HepG2 (cell line): ENCODE results near the gene ARHGAP26. TPM values are rescaled to one million over a fixed set of nuclear protein-coding genes. Genes with fewer than 3 reads are reported as not detected.
A peak's percentile ranks its signal among the peaks of the same experiment; 100 is the strongest.

Experiments used
- MEIS1 ChIP-seq: sonication (generic); formaldehyde crosslinking; IDR thresholded peaks from 2 replicates; pipeline ENCODE4 v1.9.0; 2021; ENCODE audit warnings: mild to moderate bottlenecking, missing genetic modification reagents, moderate library complexity, borderline replicate concordance
- NFRKB ChIP-seq: fragments of 450-650 bp; IDR thresholded peaks from 2 replicates; pipeline ENCODE4 v1.6.1; 2017
- POGZ ChIP-seq: sonication (generic); formaldehyde crosslinking; IDR thresholded peaks from 2 replicates; pipeline ENCODE4 v1.4.0; 2020; ENCODE audit warnings: mild to moderate bottlenecking, missing genetic modification reagents
- RCOR2 ChIP-seq: IDR thresholded peaks from 2 replicates; pipeline ENCODE4 v1.6.1; 2016; ENCODE audit warnings: missing biosample characterization, missing genetic modification reagents
- SNAPC4 ChIP-seq: sonication (generic); formaldehyde crosslinking; IDR thresholded peaks from 2 replicates; pipeline ENCODE4 v1.4.0; 2020; ENCODE audit warnings: mild to moderate bottlenecking, missing genetic modification reagents
- TBP ChIP-seq: sonication (generic); formaldehyde crosslinking; IDR thresholded peaks from 2 replicates; pipeline ENCODE4 v1.5.0; 2020; ENCODE audit warnings: missing genetic modification reagents
- ZBTB42 ChIP-seq: sonication (generic); formaldehyde crosslinking; IDR thresholded peaks from 2 replicates; pipeline ENCODE4 v1.5.0; 2020; ENCODE audit warnings: mild to moderate bottlenecking, missing genetic modification reagents
- ZBTB49 ChIP-seq: sonication (generic); formaldehyde crosslinking; IDR thresholded peaks from 2 replicates; pipeline ENCODE4 v1.4.0; 2020; ENCODE audit warnings: missing genetic modification reagents, borderline replicate concordance
- ZMYM2 ChIP-seq: sonication (generic); formaldehyde crosslinking; IDR thresholded peaks from 2 replicates; pipeline ENCODE4 v1.8.0; 2022; ENCODE audit warnings: mild to moderate bottlenecking, missing genetic modification reagents
- ZNF33A ChIP-seq: sonication (generic); formaldehyde crosslinking; IDR thresholded peaks from 2 replicates; pipeline ENCODE4 v1.5.1; 2020; ENCODE audit warnings: missing genetic modification reagents, mild to moderate bottlenecking, moderate library complexity, borderline replicate concordance
- ZNF44 ChIP-seq: sonication (generic); formaldehyde crosslinking; IDR thresholded peaks from 2 replicates; pipeline ENCODE4 v1.5.1; 2020; ENCODE audit warnings: mild to moderate bottlenecking, missing genetic modification reagents
- ZNF567 ChIP-seq: sonication (generic); formaldehyde crosslinking; IDR thresholded peaks from 2 replicates; pipeline ENCODE4 v1.8.1; 2023; ENCODE audit warnings: mild to moderate bottlenecking, missing genetic modification reagents, borderline replicate concordance
- ZNF607 ChIP-seq: sonication (generic); formaldehyde crosslinking; IDR thresholded peaks from 2 replicates; pipeline ENCODE4 v1.5.1; 2020; ENCODE audit warnings: missing genetic modification reagents, mild to moderate bottlenecking, borderline replicate concordance
- ZNF609 ChIP-seq: sonication (generic); formaldehyde crosslinking; IDR thresholded peaks from 2 replicates; pipeline ENCODE4 v1.4.0; 2020; ENCODE audit warnings: mild to moderate bottlenecking, missing genetic modification reagents, borderline replicate concordance
- ZNF761 ChIP-seq: sonication (generic); formaldehyde crosslinking; conservative IDR thresholded peaks from 2 replicates; pipeline ENCODE4 v1.4.0; 2020; ENCODE audit warnings: mild to moderate bottlenecking, missing genetic modification reagents
- polyA plus RNA-seq, 8 experiments: library from polyadenylated mRNA; depleted of rRNA in 3 of 8; stranded (reverse) in 7 of 8; unstranded in 1 of 8; fragments of >200 nt; fragmentation: Illumina TruSeq in 4 of 8; extraction: Trizol in 4 of 8; gene quantifications; 2 replicates each; pipeline versions ENCODE4 v1.2.1 to v1.2.3, GENCODE V29; 2011 to 2016; ENCODE audit warnings: low read depth in 4 of 8, missing spikeins in 1 of 8, mixed read lengths in 1 of 8; ENCODE audit not compliant: insufficient read depth in 1 of 8
- total RNA-seq, 5 experiments: library from RNA; depleted of rRNA; stranded (reverse); fragments of >200 nt; fragmentation: Illumina TruSeq; extraction: Trizol; gene quantifications; 2 replicates each; pipeline ENCODE4 v1.2.3, GENCODE V29; 2016; ENCODE audit warnings: low read depth in 1 of 5

Gene ARHGAP26
- total and polyA plus RNA-seq, 2 of the 13 experiments (the other 11 are each of a cell fraction or from before 2014, with no cell fraction given): 9.6 to 18.2 TPM

DNA sequence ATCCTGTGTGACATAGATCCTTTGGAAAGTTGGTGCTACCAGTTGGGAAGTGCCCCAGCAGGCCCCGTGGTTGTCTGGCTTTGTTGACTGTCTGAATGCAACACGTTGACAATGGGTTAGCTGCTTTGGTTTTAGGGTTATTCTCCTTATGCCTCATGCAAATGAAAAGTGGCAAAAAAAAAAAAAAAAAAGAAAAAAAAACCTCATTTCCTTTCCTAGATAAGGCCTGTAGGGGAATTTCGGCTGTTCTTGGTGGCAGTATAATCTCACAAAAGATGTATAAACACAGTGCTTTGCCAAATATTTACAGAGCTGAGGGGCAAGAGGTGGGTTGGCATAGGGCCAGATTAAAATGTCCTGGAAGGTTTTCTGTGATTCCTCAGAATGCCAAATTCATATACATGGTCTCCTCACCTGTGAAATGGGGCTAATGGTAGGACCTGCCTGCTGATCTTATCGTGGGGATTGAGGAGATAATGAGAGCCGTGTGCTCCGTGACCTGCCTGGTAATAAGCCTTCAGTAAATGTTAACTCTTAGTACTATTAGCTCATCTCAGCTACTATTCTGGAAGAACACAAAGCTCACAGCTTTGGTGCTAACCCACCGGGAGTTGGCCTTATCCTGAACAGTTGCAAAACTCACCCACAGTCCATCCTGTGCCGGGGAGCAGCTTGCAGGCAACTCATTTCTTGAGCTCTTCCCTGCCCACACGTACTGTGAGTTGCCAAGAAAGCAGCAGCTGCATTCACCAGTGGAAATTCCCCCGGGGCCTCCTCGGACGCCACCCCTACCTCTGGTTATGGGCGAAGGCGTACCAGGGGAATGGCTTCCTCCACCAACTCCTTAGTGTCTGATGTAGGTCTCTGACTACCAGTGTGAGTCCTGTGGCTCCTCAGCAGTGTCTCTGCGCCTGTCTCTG lies 413.0 kb downstream of the ARHGAP26 start (continued):
- TF ChIP-seq ZNF44 (no peak), POGZ (CRISPR knock-in tag) (peak; percentile 54), MEIS1 (CRISPR knock-in tag) (no peak), ZBTB49 (no peak), TBP (CRISPR knock-in tag) (no peak), SNAPC4 (CRISPR knock-in tag) (no peak), ZNF567 (no peak), RCOR2 (CRISPR knock-in tag) (no peak; the same call in 1 of the 2 replicates), ZNF33A (CRISPR knock-in tag) (no peak), ZNF761 (CRISPR knock-in tag) (no peak), NFRKB (no peak), ZBTB42 (CRISPR knock-in tag) (no peak), ZNF607 (CRISPR knock-in tag) (no peak), ZNF609 (CRISPR knock-in tag) (peak; percentile 75), ZMYM2 (CRISPR knock-in tag) (peak; percentile 31; the same call in 1 of the 2 replicates)
